ENCODE results near the gene ENPP3. TPM values are rescaled to one million over a fixed set of nuclear protein-coding genes. Genes with fewer than 3 reads are reported as not detected.

ENPP3 gene
- total RNA-seq, 1 donor from 2014 or later, result 0.14 TPM

GRCh38 chr6:131638013-131638412 is 911 bp downstream of the ENPP3 start:
- DNase-seq (ENCODE audit: low read depth, low spot score), result no peak
- TF ChIP-seq, protein P1, sequence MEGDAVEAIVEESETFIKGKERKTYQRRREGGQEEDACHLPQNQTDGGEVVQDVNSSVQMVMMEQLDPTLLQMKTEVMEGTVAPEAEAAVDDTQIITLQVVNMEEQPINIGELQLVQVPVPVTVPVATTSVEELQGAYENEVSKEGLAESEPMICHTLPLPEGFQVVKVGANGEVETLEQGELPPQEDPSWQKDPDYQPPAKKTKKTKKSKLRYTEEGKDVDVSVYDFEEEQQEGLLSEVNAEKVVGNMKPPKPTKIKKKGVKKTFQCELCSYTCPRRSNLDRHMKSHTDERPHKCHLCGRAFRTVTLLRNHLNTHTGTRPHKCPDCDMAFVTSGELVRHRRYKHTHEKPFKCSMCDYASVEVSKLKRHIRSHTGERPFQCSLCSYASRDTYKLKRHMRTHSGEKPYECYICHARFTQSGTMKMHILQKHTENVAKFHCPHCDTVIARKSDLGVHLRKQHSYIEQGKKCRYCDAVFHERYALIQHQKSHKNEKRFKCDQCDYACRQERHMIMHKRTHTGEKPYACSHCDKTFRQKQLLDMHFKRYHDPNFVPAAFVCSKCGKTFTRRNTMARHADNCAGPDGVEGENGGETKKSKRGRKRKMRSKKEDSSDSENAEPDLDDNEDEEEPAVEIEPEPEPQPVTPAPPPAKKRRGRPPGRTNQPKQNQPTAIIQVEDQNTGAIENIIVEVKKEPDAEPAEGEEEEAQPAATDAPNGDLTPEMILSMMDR (conservative IDR thresholded peaks at IDR 0.05), result no peak
- peaks cover 4% of the 10 kb centered on the region for H3K27me3 Mint-ChIP-seq (ENCODE audit: low read depth)
- no peaks in the 10 kb centered on the region for H3K4me1 Mint-ChIP-seq
- no peaks in the 10 kb centered on the region for H3K9me3 Mint-ChIP-seq
- no peak overlapping the region for H3K4me3 Mint-ChIP-seq
- no peaks in the 10 kb centered on the region for H3K36me3 Mint-ChIP-seq (ENCODE audit: low read depth)
- no peak overlapping the region for H3K27ac Mint-ChIP-seq (ENCODE audit: unreplicated experiment)

- no peaks in the 10 kb centered on the region for H3K36me3 Mint-ChIP-seq (ENCODE audit: low read depth)
- H3K27me3 Mint-ChIP-seq (ENCODE audit: low read depth), result peaks cover 4% of the 10 kb centered on the region
- TF ChIP-seq, protein P1 (conservative IDR thresholded peaks at IDR 0.05), result no peak
- no peak overlapping the region for H3K27ac Mint-ChIP-seq (ENCODE audit: unreplicated experiment)
- no peaks in the 10 kb centered on the region for H3K4me1 Mint-ChIP-seq
- DNase-seq (ENCODE audit: low read depth, low spot score), result no peak
- H3K4me3 Mint-ChIP-seq, result no peak overlapping the region
- no peaks in the 10 kb centered on the region for H3K9me3 Mint-ChIP-seq
Measured at GRCh38 chr6:131640100-131640499, 3.0 kb downstream of the ENPP3 start.

DNA sequence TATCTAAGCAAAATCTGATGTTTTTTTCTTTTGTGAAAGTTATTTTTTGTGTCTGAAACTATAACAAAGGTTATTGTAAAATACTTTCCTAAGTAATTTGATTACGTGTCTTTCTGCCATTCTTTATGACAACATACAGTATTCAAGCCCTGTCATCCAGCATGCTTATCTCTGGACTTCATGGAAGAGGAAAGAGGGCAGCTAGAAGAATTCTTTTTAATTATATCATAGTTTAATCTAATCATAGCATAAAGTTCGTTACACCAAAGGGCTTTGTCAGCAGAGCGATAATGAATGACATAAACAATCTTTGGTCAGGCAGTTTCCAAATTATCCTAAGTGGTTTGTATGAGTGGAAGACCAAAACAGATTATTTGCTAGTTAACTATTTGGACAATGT is 3.5 kb downstream of the ENPP3 start:
- Mint-ChIP-seq H3K4me3 (no peak overlapping the region), H3K9me3 (no peaks in the 10 kb centered on the region), H3K27me3 (ENCODE audit: low read depth) (peaks cover 4% of the 10 kb centered on the region), H3K4me1 (no peaks in the 10 kb centered on the region), H3K36me3 (ENCODE audit: low read depth) (no peaks in the 10 kb centered on the region), H3K27ac (ENCODE audit: unreplicated experiment) (no peak overlapping the region)
- TF ChIP-seq, protein P1 (conservative IDR thresholded peaks at IDR 0.05), result no peak
- no peak for DNase-seq (ENCODE audit: low read depth, low spot score)

- Mint-ChIP-seq H3K27me3 (ENCODE audit: low read depth) (peaks cover 4% of the 10 kb centered on the region), H3K4me1 (no peaks in the 10 kb centered on the region), H3K27ac (ENCODE audit: unreplicated experiment) (no peak overlapping the region), H3K9me3 (no peaks in the 10 kb centered on the region), H3K4me3 (no peak overlapping the region), H3K36me3 (ENCODE audit: low read depth) (no peaks in the 10 kb centered on the region)
- DNase-seq (ENCODE audit: low read depth, low spot score), result no peak
- TF ChIP-seq, protein P1 (conservative IDR thresholded peaks at IDR 0.05), result no peak
Measured at GRCh38 chr6:131641554-131641953, 4.5 kb downstream of the ENPP3 start.

- H3K4me3 Mint-ChIP-seq, result no peak overlapping the region
Measured at GRCh38 chr6:131642565-131642964, 5.5 kb downstream of the ENPP3 start.

More at GRCh38 chr6:131642565-131642964, 5.5 kb downstream of the ENPP3 start:
- no peak for DNase-seq (ENCODE audit: low read depth, low spot score)
- Mint-ChIP-seq H3K27ac (ENCODE audit: unreplicated experiment) (no peak overlapping the region), H3K4me1 (no peaks in the 10 kb centered on the region), H3K9me3 (no peaks in the 10 kb centered on the region), H3K27me3 (ENCODE audit: low read depth) (peaks cover 4% of the 10 kb centered on the region), H3K36me3 (ENCODE audit: low read depth) (no peaks in the 10 kb centered on the region)
- TF ChIP-seq, protein P1 (conservative IDR thresholded peaks at IDR 0.05), result no peak

Measured in neural crest cell (in vitro differentiated cells).